ENCODE results near the gene USP32.
"Not testable (repeated sequence)": the region's sequence is repeated elsewhere in the genome, so short reads cannot be mapped to it uniquely, and the experiment has no call there.

The USP32 gene, protein sequence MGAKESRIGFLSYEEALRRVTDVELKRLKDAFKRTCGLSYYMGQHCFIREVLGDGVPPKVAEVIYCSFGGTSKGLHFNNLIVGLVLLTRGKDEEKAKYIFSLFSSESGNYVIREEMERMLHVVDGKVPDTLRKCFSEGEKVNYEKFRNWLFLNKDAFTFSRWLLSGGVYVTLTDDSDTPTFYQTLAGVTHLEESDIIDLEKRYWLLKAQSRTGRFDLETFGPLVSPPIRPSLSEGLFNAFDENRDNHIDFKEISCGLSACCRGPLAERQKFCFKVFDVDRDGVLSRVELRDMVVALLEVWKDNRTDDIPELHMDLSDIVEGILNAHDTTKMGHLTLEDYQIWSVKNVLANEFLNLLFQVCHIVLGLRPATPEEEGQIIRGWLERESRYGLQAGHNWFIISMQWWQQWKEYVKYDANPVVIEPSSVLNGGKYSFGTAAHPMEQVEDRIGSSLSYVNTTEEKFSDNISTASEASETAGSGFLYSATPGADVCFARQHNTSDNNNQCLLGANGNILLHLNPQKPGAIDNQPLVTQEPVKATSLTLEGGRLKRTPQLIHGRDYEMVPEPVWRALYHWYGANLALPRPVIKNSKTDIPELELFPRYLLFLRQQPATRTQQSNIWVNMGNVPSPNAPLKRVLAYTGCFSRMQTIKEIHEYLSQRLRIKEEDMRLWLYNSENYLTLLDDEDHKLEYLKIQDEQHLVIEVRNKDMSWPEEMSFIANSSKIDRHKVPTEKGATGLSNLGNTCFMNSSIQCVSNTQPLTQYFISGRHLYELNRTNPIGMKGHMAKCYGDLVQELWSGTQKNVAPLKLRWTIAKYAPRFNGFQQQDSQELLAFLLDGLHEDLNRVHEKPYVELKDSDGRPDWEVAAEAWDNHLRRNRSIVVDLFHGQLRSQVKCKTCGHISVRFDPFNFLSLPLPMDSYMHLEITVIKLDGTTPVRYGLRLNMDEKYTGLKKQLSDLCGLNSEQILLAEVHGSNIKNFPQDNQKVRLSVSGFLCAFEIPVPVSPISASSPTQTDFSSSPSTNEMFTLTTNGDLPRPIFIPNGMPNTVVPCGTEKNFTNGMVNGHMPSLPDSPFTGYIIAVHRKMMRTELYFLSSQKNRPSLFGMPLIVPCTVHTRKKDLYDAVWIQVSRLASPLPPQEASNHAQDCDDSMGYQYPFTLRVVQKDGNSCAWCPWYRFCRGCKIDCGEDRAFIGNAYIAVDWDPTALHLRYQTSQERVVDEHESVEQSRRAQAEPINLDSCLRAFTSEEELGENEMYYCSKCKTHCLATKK (N-terminal part only)

DNA sequence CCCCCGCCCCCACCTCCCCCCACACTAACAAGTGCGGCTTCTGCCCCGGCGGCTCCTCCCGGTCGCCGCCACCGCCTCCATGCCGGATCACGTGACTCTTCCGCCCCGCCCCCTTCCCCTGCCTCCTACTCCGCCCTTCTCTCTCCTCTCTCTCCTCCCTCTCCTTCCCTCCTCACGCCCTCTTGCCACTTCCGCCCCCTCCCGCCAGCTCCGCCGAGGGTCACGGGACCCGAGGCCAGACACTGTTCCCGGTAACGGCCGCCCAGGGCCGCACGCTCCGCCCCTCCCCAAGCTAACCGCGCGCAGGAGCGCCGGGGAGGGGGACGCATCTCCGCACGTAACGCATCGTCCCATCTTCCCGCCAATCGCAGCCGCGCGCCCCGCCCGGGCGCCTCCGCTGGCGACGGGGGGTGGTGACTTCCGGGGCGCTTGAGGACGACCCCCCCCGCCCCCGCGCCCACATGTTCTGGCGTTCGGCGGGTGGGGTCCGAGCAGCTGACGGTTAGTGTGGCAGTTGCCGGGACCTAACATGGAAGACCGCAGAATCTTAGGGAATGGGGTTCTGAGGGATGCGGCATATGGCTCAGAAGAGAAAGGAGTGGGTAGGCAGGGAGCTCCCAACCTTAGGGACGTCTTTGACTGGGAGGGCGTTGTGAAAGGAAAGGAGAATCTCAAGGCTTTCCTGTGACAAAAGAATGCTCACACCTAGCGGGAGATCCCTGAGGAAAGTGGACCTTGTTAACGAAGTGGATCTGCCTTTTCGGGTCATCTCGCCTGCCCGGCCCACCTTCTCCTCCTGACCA is at the start of gene USP32:
TSS of gene USP32 (minus strand) at position 92 of the 803 bp plus-strand sequence. CDS start 194 bp downstream, outside the sequence.
- TF ChIP-seq SUZ12 (IDR thresholded peaks at IDR 0.05; ENCODE audit: extremely low read depth, insufficient read depth, insufficient read length) (no peak), YY1 (IDR thresholded peaks at IDR 0.05; ENCODE audit: insufficient read depth, insufficient read length) (peak; percentile 4)
- Histone ChIP-seq H3K9me3 (ENCODE audit: insufficient read depth, low read length) (no peaks in the 10 kb centered on the region), H3K4me1 (ENCODE audit: insufficient read depth, insufficient read length) (no peaks in the 10 kb centered on the region), H3K27me3 (ENCODE audit: insufficient read depth, insufficient read length) (no peaks in the 10 kb centered on the region), H3K9ac (ENCODE audit: insufficient read length, low read depth) (peak within 1 kb of the TSS; percentile 100), H3K36me3 (ENCODE audit: insufficient read depth, insufficient read length, low read length) (no peaks in the 10 kb centered on the region), H3K4me3 (ENCODE audit: insufficient read length, low read depth) (peak within 1 kb of the TSS; percentile 98)
- peak; percentile 93 for DNase-seq (ENCODE audit: low read depth, low spot score)

DNA sequence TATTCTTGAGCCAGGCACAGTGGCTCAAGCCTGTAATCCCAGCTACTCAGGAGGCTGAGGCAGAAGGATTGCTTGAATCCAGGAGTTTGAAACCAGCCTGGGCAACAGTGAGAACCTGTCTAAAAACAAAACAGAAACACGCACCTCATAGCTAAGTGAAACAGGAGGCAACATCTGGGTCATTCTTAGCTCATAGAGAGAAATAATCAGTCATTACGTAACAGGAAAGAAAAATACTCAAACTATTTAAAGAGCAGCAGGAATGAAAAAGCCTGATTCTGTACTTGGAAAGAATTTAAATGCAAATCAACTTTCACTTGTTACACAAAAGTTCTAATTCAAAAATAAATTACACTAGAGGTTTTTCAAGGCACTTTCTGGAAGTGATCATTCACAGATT is 47.6 kb upstream of the USP32 start:
- H3K4me1 ChIP-seq (ENCODE audit: insufficient read depth, insufficient read length), result no peaks in the 10 kb centered on the region
- H3K36me3 ChIP-seq (ENCODE audit: insufficient read depth, insufficient read length, low read length), result no peaks in the 10 kb centered on the region
- H3K9ac ChIP-seq (ENCODE audit: insufficient read length, low read depth), result no peak overlapping the region
- no peaks in the 10 kb centered on the region for H3K27me3 ChIP-seq (ENCODE audit: insufficient read depth, insufficient read length)
- no peaks in the 10 kb centered on the region for H3K9me3 ChIP-seq (ENCODE audit: insufficient read depth, low read length)
- TF ChIP-seq SUZ12 (IDR thresholded peaks at IDR 0.05; ENCODE audit: extremely low read depth, insufficient read depth, insufficient read length) (no peak), ZNF274 (IDR thresholded peaks at IDR 0.05; ENCODE audit: low read depth, low read length) (no peak), YY1 (IDR thresholded peaks at IDR 0.05; ENCODE audit: insufficient read depth, insufficient read length) (no peak)
- DNase-seq (ENCODE audit: low read depth, low spot score), result no peak
- no peak overlapping the region for H3K4me3 ChIP-seq (ENCODE audit: insufficient read length, low read depth)

DNA sequence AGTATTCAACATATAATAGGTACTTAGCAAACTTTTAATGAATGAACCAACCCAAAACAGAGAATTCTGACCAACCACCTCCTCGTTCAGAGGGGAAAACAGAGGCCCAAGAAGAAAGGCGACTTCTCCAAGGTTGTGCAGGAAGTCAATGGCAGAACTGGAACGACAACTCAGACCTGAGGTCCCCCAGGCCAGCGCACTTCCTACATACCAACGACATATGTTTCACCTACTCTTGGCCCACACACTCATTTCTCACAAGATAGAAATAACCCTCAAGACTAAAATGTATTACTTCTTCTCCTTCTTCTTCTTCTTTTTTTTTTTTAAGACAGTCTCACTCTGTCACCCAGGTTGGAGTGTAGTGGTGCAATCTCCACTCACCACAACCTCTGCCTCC is 44.7 kb upstream of the USP32 start:
- Histone ChIP-seq H3K9ac (ENCODE audit: insufficient read length, low read depth) (no peak overlapping the region), H3K36me3 (ENCODE audit: insufficient read depth, insufficient read length, low read length) (no peaks in the 10 kb centered on the region), H3K4me1 (ENCODE audit: insufficient read depth, insufficient read length) (no peaks in the 10 kb centered on the region), H3K4me3 (ENCODE audit: insufficient read length, low read depth) (no peak overlapping the region), H3K9me3 (ENCODE audit: insufficient read depth, low read length) (peaks cover 18% of the 10 kb centered on the region; the same call in 1 of the 2 replicates), H3K27me3 (ENCODE audit: insufficient read depth, insufficient read length) (no peaks in the 10 kb centered on the region)
- no peak for TF ChIP-seq ZNF274 (IDR thresholded peaks at IDR 0.05; ENCODE audit: low read depth, low read length)
- TF ChIP-seq YY1 (IDR thresholded peaks at IDR 0.05; ENCODE audit: insufficient read depth, insufficient read length), result no peak
- no peak for TF ChIP-seq SUZ12 (IDR thresholded peaks at IDR 0.05; ENCODE audit: extremely low read depth, insufficient read depth, insufficient read length)
- no peak for DNase-seq (ENCODE audit: low read depth, low spot score)

DNA sequence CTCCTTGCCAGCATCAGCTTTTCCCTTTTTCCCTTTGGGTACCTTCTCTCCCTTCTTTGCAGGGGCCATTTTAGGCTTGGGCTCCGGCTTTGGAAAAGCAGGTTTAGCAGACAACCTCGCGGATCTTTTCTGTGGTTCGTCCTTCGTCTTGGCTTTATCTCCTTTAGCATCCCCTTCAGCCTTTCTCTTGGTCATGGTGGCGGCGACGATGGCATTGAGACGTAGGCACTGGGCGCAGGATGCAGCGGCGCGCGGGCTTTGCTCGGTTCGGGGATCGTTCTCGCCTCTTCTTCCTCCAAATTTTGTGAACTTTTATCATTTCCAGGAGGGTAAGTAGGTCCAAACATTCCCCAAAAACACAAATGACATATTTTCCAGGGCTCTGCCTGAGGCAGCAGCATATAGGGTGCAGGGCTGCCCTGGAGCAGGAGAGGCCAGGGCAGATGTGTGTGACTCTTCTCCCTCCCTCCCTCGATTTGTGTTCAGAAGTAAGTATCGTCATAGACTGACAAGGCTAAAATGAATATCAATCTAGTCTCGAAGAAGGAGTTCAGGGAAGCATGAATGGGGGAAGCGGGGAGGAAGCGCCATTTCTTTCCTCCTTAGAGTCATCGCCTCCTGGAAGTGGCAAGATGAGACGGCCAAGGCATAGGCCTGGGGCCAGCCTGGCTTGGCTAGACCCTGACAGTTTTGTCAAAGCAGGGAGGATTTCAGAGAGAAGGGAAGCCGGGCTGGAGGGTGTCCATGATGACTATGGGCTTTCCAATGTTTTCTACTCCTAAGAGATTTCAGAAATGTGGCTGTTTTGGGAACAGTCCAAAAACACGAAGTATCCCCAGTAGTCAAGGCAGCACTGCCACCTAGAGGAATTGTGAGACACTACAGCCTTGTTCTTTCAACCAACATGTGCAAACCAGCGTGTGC is 43.6 kb upstream of the USP32 start:
- peaks cover 20% of the 10 kb centered on the region; the same call in 1 of the 2 replicates for H3K9me3 ChIP-seq (ENCODE audit: insufficient read depth, low read length)
- H3K9ac ChIP-seq (ENCODE audit: insufficient read length, low read depth), result no peak overlapping the region
- peak; percentile 55 for DNase-seq (ENCODE audit: low read depth, low spot score)
- no peaks in the 10 kb centered on the region for H3K4me1 ChIP-seq (ENCODE audit: insufficient read depth, insufficient read length)
- no peaks in the 10 kb centered on the region for H3K27me3 ChIP-seq (ENCODE audit: insufficient read depth, insufficient read length)
- H3K4me3 ChIP-seq (ENCODE audit: insufficient read length, low read depth), result no peak overlapping the region
- TF ChIP-seq ZNF274 (IDR thresholded peaks at IDR 0.05; ENCODE audit: low read depth, low read length) (no peak), YY1 (IDR thresholded peaks at IDR 0.05; ENCODE audit: insufficient read depth, insufficient read length) (no peak), SUZ12 (IDR thresholded peaks at IDR 0.05; ENCODE audit: extremely low read depth, insufficient read depth, insufficient read length) (no peak)
- no peaks in the 10 kb centered on the region for H3K36me3 ChIP-seq (ENCODE audit: insufficient read depth, insufficient read length, low read length)

DNA sequence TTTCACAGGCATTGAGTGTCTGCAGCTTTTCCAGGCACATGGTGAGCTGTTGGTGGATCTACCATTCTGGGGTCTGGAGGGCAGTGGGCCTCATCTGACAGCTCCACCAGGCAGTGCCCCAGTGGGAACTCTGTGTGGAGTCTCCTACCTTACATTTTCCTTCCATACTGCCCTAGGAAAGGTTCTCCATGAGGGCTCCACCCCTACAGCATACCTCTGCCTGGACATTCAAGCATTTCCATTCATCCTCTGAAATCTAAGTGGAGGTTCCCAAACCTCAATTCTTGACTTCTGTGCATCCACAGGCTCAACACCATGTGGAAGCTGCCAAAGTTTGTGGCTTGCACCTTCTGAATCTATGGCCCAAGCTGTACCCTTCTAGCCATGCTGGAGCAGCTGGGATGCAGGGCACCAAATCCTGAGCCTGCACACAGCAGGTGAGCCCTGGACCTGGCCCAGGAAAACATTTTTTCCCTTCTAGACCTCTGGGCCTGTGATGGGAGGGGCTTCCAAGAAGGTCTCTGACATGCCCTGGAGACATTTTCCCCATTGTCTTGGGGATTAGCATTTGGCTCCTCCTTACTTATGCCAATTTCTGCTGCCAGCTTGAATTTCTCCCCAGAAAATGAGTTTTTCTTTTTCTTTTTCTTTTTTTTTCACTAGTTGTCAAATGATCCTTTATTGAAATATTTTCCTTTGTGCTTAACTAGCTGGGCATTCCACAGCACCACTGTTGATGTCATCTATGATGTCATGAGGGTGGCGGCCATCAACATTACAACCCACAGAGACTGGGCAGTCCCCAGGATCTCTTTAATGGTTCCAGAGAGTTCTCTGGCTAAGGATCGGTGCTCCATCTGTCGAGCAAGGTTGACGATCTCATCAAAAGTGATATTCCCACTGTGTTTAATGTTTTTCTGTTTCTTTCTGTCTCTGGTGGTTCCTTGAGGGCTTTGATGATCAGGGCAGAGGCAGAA is 41.4 kb upstream of the USP32 start:
- H3K4me1 ChIP-seq (ENCODE audit: insufficient read depth, insufficient read length); H3K9ac ChIP-seq (ENCODE audit: insufficient read length, low read depth); H3K36me3 ChIP-seq (ENCODE audit: insufficient read depth, insufficient read length, low read length); DNase-seq (ENCODE audit: low read depth, low spot score); H3K27me3 ChIP-seq (ENCODE audit: insufficient read depth, insufficient read length); H3K4me3 ChIP-seq (ENCODE audit: insufficient read length, low read depth): not testable (repeated sequence)
- peaks cover 20% of the 10 kb centered on the region; the same call in 1 of the 2 replicates for H3K9me3 ChIP-seq (ENCODE audit: insufficient read depth, low read length)

DNA sequence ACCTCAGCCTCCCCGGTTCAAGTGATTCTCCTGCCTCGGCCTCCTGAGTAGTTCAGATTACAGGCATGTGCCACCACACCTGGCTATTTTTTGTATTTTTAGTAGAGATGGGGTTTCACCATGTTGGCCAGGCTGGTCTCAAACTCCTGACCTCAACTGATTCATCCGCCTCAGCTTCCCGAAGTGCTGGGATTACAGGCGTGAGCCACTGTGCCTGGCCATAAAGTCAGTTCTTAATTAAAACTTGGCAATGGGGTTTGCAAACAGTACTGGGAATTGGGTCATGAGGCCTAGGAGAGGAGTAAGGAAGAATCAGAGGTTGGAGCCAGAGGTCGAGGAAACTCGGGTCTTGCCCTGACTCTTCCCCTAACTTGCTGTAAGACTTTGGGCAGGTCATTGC is 38.6 kb upstream of the USP32 start:
- not testable (repeated sequence) for H3K9ac ChIP-seq (ENCODE audit: insufficient read length, low read depth)

DNA sequence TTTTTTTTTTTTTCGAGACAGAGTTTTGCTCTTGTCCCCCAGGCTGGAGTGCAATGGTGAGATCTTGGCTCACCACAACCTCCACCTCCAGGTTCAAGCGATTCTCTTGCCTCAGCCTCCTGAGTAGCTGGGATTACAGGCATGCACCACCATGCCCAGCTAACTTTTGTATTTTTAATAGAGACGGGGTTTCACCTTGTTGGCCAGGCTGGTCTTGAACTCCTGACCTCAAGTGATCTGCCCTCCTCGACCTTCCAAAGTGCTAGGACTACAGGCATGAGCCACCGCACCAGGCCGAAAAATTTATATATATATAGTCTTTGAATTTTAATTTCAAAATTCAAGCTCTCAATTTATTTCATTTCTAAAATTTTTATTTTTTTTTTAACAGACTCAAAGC is 36.6 kb upstream of the USP32 start:
- H3K4me3 ChIP-seq (ENCODE audit: insufficient read length, low read depth); DNase-seq (ENCODE audit: low read depth, low spot score); H3K27me3 ChIP-seq (ENCODE audit: insufficient read depth, insufficient read length); H3K36me3 ChIP-seq (ENCODE audit: insufficient read depth, insufficient read length, low read length); H3K9ac ChIP-seq (ENCODE audit: insufficient read length, low read depth); H3K4me1 ChIP-seq (ENCODE audit: insufficient read depth, insufficient read length): not testable (repeated sequence)
- H3K9me3 ChIP-seq (ENCODE audit: insufficient read depth, low read length), result peaks cover 20% of the 10 kb centered on the region; the same call in 1 of the 2 replicates

More for the DNA sequence above, 38.6 kb upstream of the USP32 start:
- H3K4me3 ChIP-seq (ENCODE audit: insufficient read length, low read depth); DNase-seq (ENCODE audit: low read depth, low spot score); H3K27me3 ChIP-seq (ENCODE audit: insufficient read depth, insufficient read length); H3K4me1 ChIP-seq (ENCODE audit: insufficient read depth, insufficient read length); H3K36me3 ChIP-seq (ENCODE audit: insufficient read depth, insufficient read length, low read length): not testable (repeated sequence)
- H3K9me3 ChIP-seq (ENCODE audit: insufficient read depth, low read length), result peaks cover 20% of the 10 kb centered on the region; the same call in 1 of the 2 replicates
